Colonic mucosa (tissue), 4 donors: ENCODE measurements around the gene PRSS36. TPM values are rescaled to one million over a fixed set of nuclear protein-coding genes. Genes with fewer than 3 reads are reported as not detected.

Experiments
- DNase-seq: peaks from one replicate; pipeline ENCODE4 v3.0.0-alpha.2; 2020
- H3K27ac ChIP-seq: fragments of 200-600 bp; one replicate; pipeline ENCODE4 v1.8.0; 2021
- H3K27me3 ChIP-seq: fragments of 200-600 bp; one replicate; pipeline ENCODE4 v1.8.0; 2021
- H3K36me3 ChIP-seq: fragments of 200-600 bp; one replicate; pipeline ENCODE4 v1.8.0; 2021
- H3K4me1 ChIP-seq: fragments of 200-600 bp; one replicate; pipeline ENCODE4 v1.8.0; 2021; ENCODE audit warnings: mild to moderate bottlenecking
- H3K4me3 ChIP-seq: fragments of 200-600 bp; one replicate; pipeline ENCODE4 v1.8.0; 2021
- H3K9ac ChIP-seq, 2 donors: one replicate each; pipeline ENCODE4 v1.7.0; 2013; ENCODE audit warnings: control low read depth in 2 of 2, low read depth in 2 of 2, low read length in 2 of 2
- H3K9me3 ChIP-seq: fragments of 200-600 bp; one replicate; pipeline ENCODE4 v1.8.0; 2021
- CTCF ChIP-seq: fragments of 200-600 bp; IDR thresholded peaks from one replicate; pipeline ENCODE4 v1.8.0; 2022; ENCODE audit warnings: antibody characterized with exemption, mild to moderate bottlenecking
- intact Hi-C: fragments of 100-400 bp; cut with DNase I; formaldehyde crosslinking; loops from one replicate; pipeline ENCODE4 v1.14.1; 2022
- total RNA-seq, 2 donors: library from RNA; stranded (reverse); fragmentation: NEBNext Ultra II Directional in 1 of 2; extraction: Animal tissue kit (Norgen Biotek cat#: 25700) in 1 of 2; gene quantifications; one replicate each; pipeline ENCODE4 v1.2.1, GENCODE V29; 2021
- donor health status: healthy.
- donor health status: DM: no; HTN: no; CAD: no.
- donor health status: DM: no; HTN: no; CAD: no.

The PRSS36 gene
- total RNA-seq, 2 donors from 2014 or later = 3.6 to 6.4 TPM

DNA sequence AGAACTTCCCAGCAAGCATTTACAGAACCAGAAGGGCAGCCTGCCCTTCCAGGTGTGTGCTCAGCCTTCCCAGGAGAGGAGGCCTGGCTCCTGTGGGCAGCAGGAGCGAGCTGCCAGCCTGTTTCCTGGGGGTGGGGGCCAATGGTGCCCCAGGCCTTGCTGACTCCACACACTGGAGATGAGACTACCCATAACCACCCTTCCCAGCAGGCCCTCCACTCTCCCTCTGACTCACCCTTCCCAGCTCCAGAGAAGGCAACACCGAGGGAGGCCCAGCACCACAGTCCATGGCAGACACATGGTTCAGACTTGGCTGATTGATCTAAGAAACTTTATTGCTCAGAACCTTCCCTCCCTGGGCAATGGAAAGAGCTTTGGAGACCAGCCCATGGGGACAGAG is 59.3 kb downstream of the PRSS36 start:
- intact Hi-C loops = loop anchor here (10.0 kb wide), 1 partner anchor 64 kb away; the partner anchor contains the start of gene PRSS36
- Histone ChIP-seq H3K9me3 (no peaks in the 10 kb centered on the region), H3K4me1 (peaks cover 8% of the 10 kb centered on the region), H3K27me3 (no peaks in the 10 kb centered on the region), H3K36me3 (no peaks in the 10 kb centered on the region), H3K27ac (no peak overlapping the region), H3K4me3 (no peak overlapping the region), H3K9ac (no peak overlapping the region)
- DNase-seq = no peak
- no peak for TF ChIP-seq CTCF

DNA sequence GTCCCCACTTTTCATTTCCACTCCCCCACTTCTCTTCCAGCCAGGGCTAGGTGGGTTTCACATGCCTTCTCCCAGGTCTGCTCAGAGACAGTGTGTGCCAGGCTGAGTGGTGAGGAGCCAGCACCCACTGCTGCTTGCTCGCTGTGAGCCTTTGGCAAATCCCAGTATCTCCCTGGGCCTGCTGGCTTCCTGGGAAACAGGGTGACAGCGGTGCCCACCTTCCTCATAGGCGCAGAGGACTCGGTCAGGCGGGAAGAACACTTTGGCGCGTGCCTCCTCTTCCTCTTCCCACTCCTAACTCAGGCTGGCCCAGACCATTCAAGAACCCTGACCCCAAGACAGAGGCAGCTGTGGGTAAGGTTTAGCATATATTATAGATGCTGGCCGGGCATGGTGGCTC is 60.7 kb downstream of the PRSS36 start:
- no peak for TF ChIP-seq CTCF
- intact Hi-C loops = no loop called here
- Histone ChIP-seq H3K4me1 (peaks cover 8% of the 10 kb centered on the region), H3K9ac (no peak overlapping the region), H3K27ac (no peak overlapping the region), H3K4me3 (no peak overlapping the region), H3K36me3 (no peaks in the 10 kb centered on the region), H3K9me3 (no peaks in the 10 kb centered on the region), H3K27me3 (no peaks in the 10 kb centered on the region)
- no peak for DNase-seq

Other genes starting within 250 kb of the PRSS36 start
- 10 to 100 TPM; 21.9 to 44.8 TPM for gene FBXL19, start 226.5 kb downstream of the PRSS36 start, total RNA-seq
- gene ORAI3, start 201.0 kb downstream of the PRSS36 start, total RNA-seq = 10 to 100 TPM; 14.3 to 22.1 TPM
- 10 to 100 TPM; 11.6 to 15.9 TPM for gene SETD1A, start 192.3 kb downstream of the PRSS36 start, total RNA-seq
- 10 to 100 TPM; 19.0 to 20.9 TPM for gene HSD3B7, start 164.9 kb downstream of the PRSS36 start, total RNA-seq
- gene STX1B, start 139.4 kb downstream of the PRSS36 start, total RNA-seq = under 1 TPM; 0.35 to 0.52 TPM
- gene STX4, start 116.5 kb downstream of the PRSS36 start, total RNA-seq = 10 to 100 TPM; 70.8 to 71.4 TPM
- gene ZNF668, start 75.8 kb downstream of the PRSS36 start, total RNA-seq = 10 to 100 TPM in 1 of 2 donors, 1 to 10 TPM in 1; 7.8 to 12.8 TPM
- gene ZNF646, start 75.6 kb downstream of the PRSS36 start, total RNA-seq = 10 to 100 TPM; 18.4 to 20.0 TPM
- 1 to 10 TPM in 1 of 2 donors, under 1 TPM in 1; 0.77 to 2.6 TPM for gene PRSS53, start 61.1 kb downstream of the PRSS36 start, total RNA-seq
- 10 to 100 TPM; 39.5 to 50.3 TPM for gene VKORC1, start 55.3 kb downstream of the PRSS36 start, total RNA-seq
- gene BCKDK, start 41.7 kb downstream of the PRSS36 start, total RNA-seq = 10 to 100 TPM; 41.3 to 43.4 TPM
- 10 to 100 TPM; 42.2 to 69.5 TPM for gene KAT8, start 32.4 kb downstream of the PRSS36 start, total RNA-seq
- gene PRSS8, start 14.3 kb downstream of the PRSS36 start, total RNA-seq = 100 to 1,000 TPM; 337 to 347 TPM
- gene FUS, start 30.1 kb upstream of the PRSS36 start, total RNA-seq = 100 to 1,000 TPM; 134 to 252 TPM
- gene PYCARD, start 52.7 kb upstream of the PRSS36 start, total RNA-seq = 100 to 1,000 TPM; 118 to 119 TPM
- gene TRIM72, start 64.1 kb upstream of the PRSS36 start, total RNA-seq = under 1 TPM in 1 of 2 donors, not detected in 1; 0.02 TPM
- gene PYDC1, start 67.1 kb upstream of the PRSS36 start, total RNA-seq = not detected
- gene ITGAM, start 109.9 kb upstream of the PRSS36 start, total RNA-seq = 1 to 10 TPM; 2.7 to 3.7 TPM
- gene ITGAX, start 205.1 kb upstream of the PRSS36 start, total RNA-seq = 1 to 10 TPM; 1.4 to 5.9 TPM
- gene ITGAD, start 243.3 kb upstream of the PRSS36 start, total RNA-seq = under 1 TPM in 1 of 2 donors, not detected in 1; 0.05 TPM